ENCODE measurements around the gene FAM111A. TPM values are rescaled to one million over a fixed set of nuclear protein-coding genes. Genes with fewer than 3 reads are reported as not detected.

Gene FAM111A
- total RNA-seq, 6 experiments from 2014 or later = 10.8 to 19.5 (median 16.6) TPM

GRCh38 chr11:59171508-59172322 is 29.1 kb downstream of the FAM111A start, which contains the start of gene DTX4:
TSS of gene DTX4 (plus strand) at chr11:59172132. CDS start at chr11:59172596, 464 bp downstream.
- Histone ChIP-seq H3K36me3 (no peaks in the 10 kb centered on the region), H3K27me3 (no peaks in the 10 kb centered on the region), H3K9me3 (no peaks in the 10 kb centered on the region), H3K4me1 (peaks cover 0 to 28% (median 10%) of the 10 kb centered on the region in 4 donors), H3K27ac (peak within 1 kb of the TSS; percentile 78 to 91 (median 79)), H3K4me3 (peak within 1 kb of the TSS; percentile 72 to 78 (median 74))
- ATAC-seq (peak; percentile 69 to 87 (median 78)), DNase-seq (peak; percentile 95 to 96 (median 95))
- intact Hi-C loops (cut with DNase I) = loop anchor here in 1 of 2 donors (5.0 kb wide), 1 partner anchor 36 kb away; no protein-coding TSS in a partner anchor
- TF ChIP-seq, protein P1, sequence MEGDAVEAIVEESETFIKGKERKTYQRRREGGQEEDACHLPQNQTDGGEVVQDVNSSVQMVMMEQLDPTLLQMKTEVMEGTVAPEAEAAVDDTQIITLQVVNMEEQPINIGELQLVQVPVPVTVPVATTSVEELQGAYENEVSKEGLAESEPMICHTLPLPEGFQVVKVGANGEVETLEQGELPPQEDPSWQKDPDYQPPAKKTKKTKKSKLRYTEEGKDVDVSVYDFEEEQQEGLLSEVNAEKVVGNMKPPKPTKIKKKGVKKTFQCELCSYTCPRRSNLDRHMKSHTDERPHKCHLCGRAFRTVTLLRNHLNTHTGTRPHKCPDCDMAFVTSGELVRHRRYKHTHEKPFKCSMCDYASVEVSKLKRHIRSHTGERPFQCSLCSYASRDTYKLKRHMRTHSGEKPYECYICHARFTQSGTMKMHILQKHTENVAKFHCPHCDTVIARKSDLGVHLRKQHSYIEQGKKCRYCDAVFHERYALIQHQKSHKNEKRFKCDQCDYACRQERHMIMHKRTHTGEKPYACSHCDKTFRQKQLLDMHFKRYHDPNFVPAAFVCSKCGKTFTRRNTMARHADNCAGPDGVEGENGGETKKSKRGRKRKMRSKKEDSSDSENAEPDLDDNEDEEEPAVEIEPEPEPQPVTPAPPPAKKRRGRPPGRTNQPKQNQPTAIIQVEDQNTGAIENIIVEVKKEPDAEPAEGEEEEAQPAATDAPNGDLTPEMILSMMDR (IDR thresholded peaks at IDR 0.05) = peak; percentile 70 to 93 (median 76)
- peak; percentile 65 for TF ChIP-seq POLR2A (IDR thresholded peaks at IDR 0.05)
- WGBS (ENCODE audit: insufficient coverage, low coverage, low lambda C conversion rate, missing lambda C conversion rate) = under 1% methylated on average over 32 of the region's 64 CpGs

DNA sequence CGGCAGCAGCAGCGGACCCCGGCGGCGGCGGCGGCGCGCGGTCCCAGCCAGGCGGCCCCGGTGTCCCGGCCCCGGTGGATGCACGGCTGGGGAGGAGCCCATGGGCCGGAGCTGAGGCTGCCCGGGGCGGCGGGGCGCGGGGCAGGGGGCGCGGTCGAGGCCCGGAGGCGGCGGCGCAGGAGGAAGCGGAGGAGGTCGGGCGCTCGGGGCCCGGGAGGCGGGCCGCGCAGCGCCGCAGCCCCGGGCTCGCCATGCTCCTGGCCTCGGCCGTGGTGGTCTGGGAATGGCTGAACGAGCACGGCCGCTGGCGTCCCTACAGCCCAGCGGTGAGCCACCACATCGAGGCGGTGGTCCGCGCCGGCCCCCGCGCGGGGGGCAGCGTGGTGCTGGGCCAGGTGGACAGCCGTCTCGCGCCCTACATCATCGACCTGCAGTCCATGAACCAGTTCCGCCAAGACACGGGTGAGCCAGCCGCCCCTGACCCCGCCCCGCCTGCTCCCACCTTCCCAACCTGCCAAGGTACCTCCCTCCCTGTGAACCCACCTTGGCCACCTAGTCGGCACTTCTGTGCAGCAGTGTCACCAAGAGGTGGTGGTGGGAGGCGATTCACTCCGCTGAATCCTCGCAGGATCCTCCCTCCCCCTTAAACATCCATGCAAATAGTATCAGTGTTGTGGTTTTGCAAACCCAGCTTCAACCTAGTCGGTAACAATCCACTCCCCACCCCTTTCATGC is 29.9 kb downstream of the FAM111A start:
- H3K36me3 ChIP-seq = no peaks in the 10 kb centered on the region
- peak overlapping the region; percentile 72 to 78 (median 74) for H3K4me3 ChIP-seq
- H3K4me1 ChIP-seq = peaks cover 0 to 34% (median 11%) of the 10 kb centered on the region in 4 donors
- WGBS (ENCODE audit: insufficient coverage, low coverage, low lambda C conversion rate, missing lambda C conversion rate) = 4% methylated on average over 7 of the region's 70 CpGs
- no peaks in the 10 kb centered on the region for H3K27me3 ChIP-seq
- TF ChIP-seq, protein P1 (IDR thresholded peaks at IDR 0.05) = no peak
- TF ChIP-seq POLR2A (IDR thresholded peaks at IDR 0.05) = no peak
- DNase-seq (peak; percentile 63 to 70 (median 69)), ATAC-seq (peak; percentile 0 to 8 (median 4))
- peak overlapping the region; percentile 78 to 91 (median 79) for H3K27ac ChIP-seq
- no peaks in the 10 kb centered on the region for H3K9me3 ChIP-seq
- intact Hi-C loops (cut with DNase I) = loop anchor here in 1 of 2 donors (5.0 kb wide), 1 partner anchor 35 kb away; no protein-coding TSS in a partner anchor

- Histone ChIP-seq H3K9me3 (no peaks in the 10 kb centered on the region), H3K27ac (peak overlapping the region; percentile 78 to 91 (median 79)), H3K4me1 (peaks cover 0 to 34% (median 11%) of the 10 kb centered on the region in 4 donors), H3K4me3 (peak overlapping the region; percentile 72 to 78 (median 74)), H3K27me3 (no peaks in the 10 kb centered on the region), H3K36me3 (no peaks in the 10 kb centered on the region)
- DNase-seq = peak; percentile 60 to 68 (median 66)
- TF ChIP-seq, protein P1 (IDR thresholded peaks at IDR 0.05) = no peak
- no peak for TF ChIP-seq POLR2A (IDR thresholded peaks at IDR 0.05)
- peak; percentile 4 to 23 (median 18) for ATAC-seq
- intact Hi-C loops (cut with DNase I) = loop anchor here in 1 of 2 donors (5.0 kb wide), 1 partner anchor 34 kb away; no protein-coding TSS in a partner anchor
- WGBS (ENCODE audit: insufficient coverage, low coverage, low lambda C conversion rate, missing lambda C conversion rate) = 6% methylated on average over 28 of the region's 37 CpGs
These were observed 30.7 kb downstream of the FAM111A start for GRCh38 chr11:59173080-59173963.

Data from right lobe of liver (tissue), 6 donors.